ENCODE results near the gene EXOC6B.

GRCh38 chr2:72274380-72274797 lies 551.4 kb downstream of the EXOC6B start:
- TF ChIP-seq CTCF (IDR thresholded peaks at IDR 0.05) (no peak), POLR2A (IDR thresholded peaks at IDR 0.05) (no peak)

All from heart left ventricle (tissue), 13 donors.